Suprapubic skin (tissue), 4 donors: ENCODE results near the gene CCDC33. TPM values are rescaled to one million over a fixed set of nuclear protein-coding genes. Genes with fewer than 3 reads are reported as not detected.

Source experiments
- DNase-seq, 2 donors: peaks; one replicate each; pipeline ENCODE4 v3.0.0-alpha.2; 2019; ENCODE audit warnings: low spot score in 2 of 2
- H3K27ac ChIP-seq: fragments of 200-600 bp; sonication (generic); one replicate; pipeline ENCODE4 v1.5.1; 2019
- H3K27me3 ChIP-seq: fragments of 200-600 bp; sonication (generic); one replicate; pipeline ENCODE4 v1.5.1; 2019
- H3K36me3 ChIP-seq: fragments of 200-600 bp; sonication (generic); one replicate; pipeline ENCODE4 v1.5.1; 2019
- H3K4me1 ChIP-seq: fragments of 200-600 bp; sonication (generic); one replicate; pipeline ENCODE4 v1.5.1; 2019
- H3K4me3 ChIP-seq: fragments of 200-600 bp; sonication (generic); one replicate; pipeline ENCODE4 v1.5.1; 2019; ENCODE audit warnings: mild to moderate bottlenecking
- H3K9me3 ChIP-seq: fragments of 200-600 bp; sonication (generic); one replicate; pipeline ENCODE4 v1.5.1; 2019
- CTCF ChIP-seq, 2 donors: fragments of 200-600 bp in 1 of 2; fragments of 450-650 bp in 1 of 2; sonication (generic) in 1 of 2; IDR thresholded peaks; one replicate each; pipeline ENCODE4 v1.5.1; 2016 to 2019; ENCODE audit warnings: antibody characterized with exemption in 2 of 2, mild to moderate bottlenecking in 1 of 2, moderate library complexity in 1 of 2
- EP300 ChIP-seq: sonication (generic); formaldehyde crosslinking; IDR thresholded peaks from one replicate; pipeline ENCODE4 v1.6.1; 2017; ENCODE audit warnings: antibody characterized with exemption
- POLR2A ChIP-seq, 2 donors: fragments of 450-650 bp; IDR thresholded peaks; one replicate each; pipeline ENCODE4 v1.6.1; 2017; ENCODE audit warnings: antibody characterized with exemption in 2 of 2, mild to moderate bottlenecking in 2 of 2, moderate library complexity in 2 of 2
- POLR2AphosphoS5 ChIP-seq, 3 donors: sonication (generic); formaldehyde crosslinking; IDR thresholded peaks; one replicate each; pipeline ENCODE4 v1.6.1; 2017; ENCODE audit warnings: antibody characterized with exemption in 3 of 3
- WGBS: methylation state at CpG from one replicate; pipeline ENCODE4 v1.1.5; 2018; 5-methylcytosine and 5-hydroxymethylcytosine counted together
- total RNA-seq, 4 donors: library from RNA; depleted of rRNA; stranded (reverse); fragments of >200 nt; gene quantifications; one replicate each; pipeline ENCODE4 v1.1.0, GENCODE V29; 2016

CCDC33 gene
- total RNA-seq, 4 donors from 2014 or later: 0.60 TPM; not detected in 3

GRCh38 chr15:74345051-74345450 is 108.9 kb downstream of the CCDC33 start:
- 88% methylated on average over 7 of the region's 10 CpGs for WGBS

GRCh38 chr15:74347757-74348250 is 111.7 kb downstream of the CCDC33 start:
- H3K4me3 ChIP-seq: no peak overlapping the region
- H3K27me3 ChIP-seq: no peaks in the 10 kb centered on the region
- WGBS: 91% methylated on average over 12 of the region's 13 CpGs
- H3K9me3 ChIP-seq: no peaks in the 10 kb centered on the region
- no peak overlapping the region for H3K27ac ChIP-seq
- H3K4me1 ChIP-seq: no peaks in the 10 kb centered on the region
- no peak for DNase-seq
- H3K36me3 ChIP-seq: no peaks in the 10 kb centered on the region
- TF ChIP-seq POLR2AphosphoS5 (IDR thresholded peaks at IDR 0.05) (no peak), EP300 (no peak), CTCF (IDR thresholded peaks at IDR 0.05) (no peak), POLR2A (IDR thresholded peaks at IDR 0.05) (no peak)

More at GRCh38 chr15:74345051-74345450, 108.9 kb downstream of the CCDC33 start:
- Histone ChIP-seq H3K27me3 (no peaks in the 10 kb centered on the region), H3K4me3 (no peak overlapping the region), H3K36me3 (no peaks in the 10 kb centered on the region), H3K27ac (no peak overlapping the region), H3K4me1 (no peaks in the 10 kb centered on the region), H3K9me3 (no peaks in the 10 kb centered on the region)
- DNase-seq: no peak
- no peak for TF ChIP-seq EP300
- TF ChIP-seq POLR2AphosphoS5 (IDR thresholded peaks at IDR 0.05): no peak
- no peak for TF ChIP-seq CTCF (IDR thresholded peaks at IDR 0.05)
- no peak for TF ChIP-seq POLR2A (IDR thresholded peaks at IDR 0.05)

GRCh38 chr15:74349241-74349778 is 113.2 kb downstream of the CCDC33 start:
- H3K27ac ChIP-seq: no peak overlapping the region
- DNase-seq: no peak
- no peaks in the 10 kb centered on the region for H3K4me1 ChIP-seq
- H3K27me3 ChIP-seq: no peaks in the 10 kb centered on the region
- 67% methylated on average over 3 of the region's 3 CpGs for WGBS
- H3K9me3 ChIP-seq: no peaks in the 10 kb centered on the region
- TF ChIP-seq POLR2AphosphoS5 (IDR thresholded peaks at IDR 0.05) (no peak), POLR2A (IDR thresholded peaks at IDR 0.05) (no peak), CTCF (IDR thresholded peaks at IDR 0.05) (no peak)
- H3K4me3 ChIP-seq: no peak overlapping the region
- no peaks in the 10 kb centered on the region for H3K36me3 ChIP-seq

GRCh38 chr15:74350295-74351275 is 114.5 kb downstream of the CCDC33 start:
- Histone ChIP-seq H3K4me3 (no peak overlapping the region), H3K9me3 (no peaks in the 10 kb centered on the region), H3K27ac (no peak overlapping the region), H3K27me3 (no peaks in the 10 kb centered on the region), H3K4me1 (no peaks in the 10 kb centered on the region), H3K36me3 (no peaks in the 10 kb centered on the region)
- DNase-seq: no peak
- 76% methylated on average over 14 of the region's 14 CpGs for WGBS
- TF ChIP-seq EP300 (no peak), POLR2AphosphoS5 (IDR thresholded peaks at IDR 0.05) (no peak), CTCF (IDR thresholded peaks at IDR 0.05) (no peak), POLR2A (IDR thresholded peaks at IDR 0.05) (no peak)

DNA sequence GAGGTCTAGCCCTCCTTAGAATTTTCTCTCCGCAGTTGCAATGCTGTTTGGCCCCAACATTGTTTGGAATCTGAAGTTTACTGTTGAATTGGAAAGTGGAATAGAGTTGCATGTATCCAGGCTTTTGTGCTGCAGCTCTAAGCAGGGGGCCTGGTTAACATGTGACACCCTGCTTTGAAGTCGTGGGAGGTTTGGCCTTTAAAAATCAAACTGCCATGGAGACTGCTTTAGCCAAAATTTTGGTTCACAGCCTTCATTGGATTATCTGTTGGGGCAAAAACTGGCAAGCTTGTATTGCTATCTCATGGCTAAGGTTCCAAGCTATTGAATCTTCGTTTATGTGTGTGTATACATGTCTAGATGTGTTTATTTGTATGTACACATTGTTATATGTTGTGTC is 115.5 kb downstream of the CCDC33 start:
- peaks cover 6% of the 10 kb centered on the region for H3K27me3 ChIP-seq
- 69% methylated on average over 3 of the region's 3 CpGs for WGBS

More for the DNA sequence above, 115.5 kb downstream of the CCDC33 start:
- DNase-seq: no peak
- no peak overlapping the region for H3K4me3 ChIP-seq
- no peaks in the 10 kb centered on the region for H3K4me1 ChIP-seq
- no peaks in the 10 kb centered on the region for H3K36me3 ChIP-seq
- H3K9me3 ChIP-seq: no peaks in the 10 kb centered on the region
- H3K27ac ChIP-seq: no peak overlapping the region
- TF ChIP-seq POLR2AphosphoS5 (IDR thresholded peaks at IDR 0.05): no peak
- TF ChIP-seq EP300: no peak
- no peak for TF ChIP-seq CTCF (IDR thresholded peaks at IDR 0.05)
